Measurements from ENCODE around the gene FAAH2. TPM values are rescaled to one million over a fixed set of nuclear protein-coding genes. Genes with fewer than 3 reads are reported as not detected.

The FAAH2 gene
- total and polyA plus RNA-seq, 2 donors (not counting 3 experiments of a cell fraction or from before 2014, with no cell fraction given), result 0.06 to 0.15 TPM

DNA sequence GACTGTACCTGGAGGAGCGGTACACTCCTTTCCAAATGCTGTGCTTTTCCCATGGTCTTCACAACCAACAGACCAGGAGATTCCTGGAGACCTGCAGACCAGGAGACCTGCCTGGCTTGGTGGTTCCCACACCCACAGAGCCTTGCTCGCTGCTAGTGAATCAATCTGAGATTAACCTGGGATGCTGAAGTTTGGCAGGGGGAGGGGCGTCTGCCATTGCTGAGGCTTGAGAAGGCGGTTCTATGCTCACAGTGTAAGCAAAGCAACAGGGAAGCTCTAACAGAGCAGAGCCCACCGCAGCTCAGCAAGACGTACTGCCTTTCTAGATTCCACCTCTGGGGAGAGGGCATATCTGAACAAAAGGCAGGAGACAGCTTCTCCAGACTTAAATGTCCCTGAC is 34.5 kb upstream of the FAAH2 start:
- FAIRE-seq, result no peak
- no peak overlapping the region for H3K27ac ChIP-seq (ENCODE audit: insufficient read depth, low read depth, low read length)
- TF ChIP-seq EZH2 (IDR thresholded peaks at IDR 0.05; ENCODE audit: borderline replicate concordance, low read depth, low read length, severe bottlenecking) (no peak), POLR2A (IDR thresholded peaks at IDR 0.05; ENCODE audit: low read depth, low read length) (no peak), POLR2AphosphoS5 (IDR thresholded peaks at IDR 0.05; ENCODE audit: insufficient read depth, low read depth, low read length) (no peak), MYC (IDR thresholded peaks at IDR 0.05; ENCODE audit: low read depth, low read length) (no peak), FOS (IDR thresholded peaks at IDR 0.05; ENCODE audit: borderline replicate concordance, insufficient read depth, low read length) (no peak), JUN (IDR thresholded peaks at IDR 0.05; ENCODE audit: borderline replicate concordance, insufficient read depth, insufficient read length, low read depth) (no peak), GATA2 (IDR thresholded peaks at IDR 0.05; ENCODE audit: insufficient read depth, insufficient read length, low read depth, low read length) (no peak)
- TF ChIP-seq, protein P1, sequence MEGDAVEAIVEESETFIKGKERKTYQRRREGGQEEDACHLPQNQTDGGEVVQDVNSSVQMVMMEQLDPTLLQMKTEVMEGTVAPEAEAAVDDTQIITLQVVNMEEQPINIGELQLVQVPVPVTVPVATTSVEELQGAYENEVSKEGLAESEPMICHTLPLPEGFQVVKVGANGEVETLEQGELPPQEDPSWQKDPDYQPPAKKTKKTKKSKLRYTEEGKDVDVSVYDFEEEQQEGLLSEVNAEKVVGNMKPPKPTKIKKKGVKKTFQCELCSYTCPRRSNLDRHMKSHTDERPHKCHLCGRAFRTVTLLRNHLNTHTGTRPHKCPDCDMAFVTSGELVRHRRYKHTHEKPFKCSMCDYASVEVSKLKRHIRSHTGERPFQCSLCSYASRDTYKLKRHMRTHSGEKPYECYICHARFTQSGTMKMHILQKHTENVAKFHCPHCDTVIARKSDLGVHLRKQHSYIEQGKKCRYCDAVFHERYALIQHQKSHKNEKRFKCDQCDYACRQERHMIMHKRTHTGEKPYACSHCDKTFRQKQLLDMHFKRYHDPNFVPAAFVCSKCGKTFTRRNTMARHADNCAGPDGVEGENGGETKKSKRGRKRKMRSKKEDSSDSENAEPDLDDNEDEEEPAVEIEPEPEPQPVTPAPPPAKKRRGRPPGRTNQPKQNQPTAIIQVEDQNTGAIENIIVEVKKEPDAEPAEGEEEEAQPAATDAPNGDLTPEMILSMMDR (IDR thresholded peaks at IDR 0.05; ENCODE audit: extremely low read depth in 1 of 2, insufficient read depth in 1 of 2, low read depth in 1 of 2, low read length in 2 of 2), result no peak
- TF ChIP-seq, protein P2, sequence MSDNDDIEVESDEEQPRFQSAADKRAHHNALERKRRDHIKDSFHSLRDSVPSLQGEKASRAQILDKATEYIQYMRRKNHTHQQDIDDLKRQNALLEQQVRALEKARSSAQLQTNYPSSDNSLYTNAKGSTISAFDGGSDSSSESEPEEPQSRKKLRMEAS (IDR thresholded peaks at IDR 0.05; ENCODE audit: insufficient read depth, insufficient read length), result no peak
- no peaks in the 10 kb centered on the region for H4K20me1 ChIP-seq (replicated peaks; ENCODE audit: control insufficient read depth, extremely low read depth, insufficient read depth, low read length)
- no peaks in the 10 kb centered on the region for H3K79me2 ChIP-seq (ENCODE audit: control insufficient read depth, insufficient read depth, low read length)
- intact Hi-C loops (cut with micrococcal nuclease) (no loop called here), dilution Hi-C loops (cut with MboI; ENCODE audit: extremely low pct_ligation_motif_present, low sequenced_read_pairs) (no loop called here)
- no peak for DNase-seq (ENCODE audit: low read depth, low spot score)
- H3K4me2 ChIP-seq (ENCODE audit: insufficient read depth, low read length), result no peak overlapping the region
- ChIA-PET POLR2A (no interaction called here), CTCF (no interaction called here)
- BruUV-seq (replicated peaks), result no TSS peak
- no peak overlapping the region for H2AFZ ChIP-seq (ENCODE audit: low read depth, low read length)
- H3K9ac ChIP-seq (replicated peaks; ENCODE audit: extremely low read depth, insufficient read depth, low read length), result no peak overlapping the region
- no peaks in the 10 kb centered on the region for H3K4me1 ChIP-seq (ENCODE audit: control insufficient read depth, extremely low read depth, insufficient read depth, low read length)
- H3K27me3 ChIP-seq (ENCODE audit: control insufficient read depth in 2 of 2, insufficient read depth in 2 of 2, low read length in 2 of 2), result no peaks in the 10 kb centered on the region
- H3K9me3 ChIP-seq (replicated peaks; ENCODE audit: control insufficient read depth, insufficient read depth, low read length), result no peaks in the 10 kb centered on the region
- no peak overlapping the region for H3K4me3 ChIP-seq (replicated peaks in 1 of 3; ENCODE audit: insufficient read depth in 1 of 3, low read depth in 1 of 3, low read length in 3 of 3)
- H3K9me1 ChIP-seq (replicated peaks; ENCODE audit: control insufficient read depth, extremely low read depth, insufficient read depth, low read length), result no peaks in the 10 kb centered on the region
- no peaks in the 10 kb centered on the region for H3K36me3 ChIP-seq (ENCODE audit: control insufficient read depth in 2 of 2, extremely low read depth in 1 of 2, insufficient read depth in 2 of 2, low read length in 2 of 2)

Data from endothelial cell of umbilical vein (primary cell).